ENCODE measurements around the gene SEMA6D.
"Not testable (repeated sequence)": the region's sequence is repeated elsewhere in the genome, so short reads cannot be mapped to it uniquely, and the experiment has no call there.

Gene SEMA6D

GRCh38 chr15:47718497-47719437 is 1.5 kb downstream of the SEMA6D start:
- DNase-seq = no peak

GRCh38 chr15:47719730-47720129 is 2.4 kb downstream of the SEMA6D start:
- no peak for DNase-seq

- no peak for DNase-seq
These were observed 3.2 kb downstream of the SEMA6D start for GRCh38 chr15:47720555-47720954.

- no peak for DNase-seq
These were observed 4.4 kb downstream of the SEMA6D start for GRCh38 chr15:47721676-47722075.

GRCh38 chr15:47724346-47724745 is 7.0 kb downstream of the SEMA6D start:
- DNase-seq = no peak

GRCh38 chr15:47725051-47725450 is 7.7 kb downstream of the SEMA6D start:
- no peak for DNase-seq

- DNase-seq = no peak
These were observed 8.6 kb downstream of the SEMA6D start for GRCh38 chr15:47725906-47726305.

- no peak for DNase-seq
These were observed 9.1 kb downstream of the SEMA6D start for GRCh38 chr15:47726399-47726823.

- DNase-seq = no peak
These were observed 9.8 kb downstream of the SEMA6D start for GRCh38 chr15:47727137-47727536.

- DNase-seq = no peak
These were observed 10.4 kb downstream of the SEMA6D start for GRCh38 chr15:47727676-47728075.

- no peak for DNase-seq
These were observed 11.1 kb downstream of the SEMA6D start for GRCh38 chr15:47728426-47728825.

GRCh38 chr15:47728886-47729285 is 11.6 kb downstream of the SEMA6D start:
- no peak for DNase-seq

- DNase-seq = no peak
These were observed 13.9 kb downstream of the SEMA6D start for GRCh38 chr15:47731230-47731629.

GRCh38 chr15:47732248-47732647 is 14.9 kb downstream of the SEMA6D start:
- DNase-seq = no peak

- no peak for DNase-seq
These were observed 15.8 kb downstream of the SEMA6D start for GRCh38 chr15:47733085-47733484.

GRCh38 chr15:47736143-47736786 is 19.0 kb downstream of the SEMA6D start:
- no peak for DNase-seq

- DNase-seq = no peak
These were observed 20.2 kb downstream of the SEMA6D start for GRCh38 chr15:47737477-47737876.

GRCh38 chr15:47738144-47738825 is 21.0 kb downstream of the SEMA6D start:
- DNase-seq = not testable (repeated sequence)

GRCh38 chr15:47741082-47741481 is 23.8 kb downstream of the SEMA6D start:
- DNase-seq = no peak

- no peak for DNase-seq
These were observed 24.6 kb downstream of the SEMA6D start for GRCh38 chr15:47741907-47742306.

GRCh38 chr15:47742334-47742733 is 25.0 kb downstream of the SEMA6D start:
- DNase-seq = no peak

- no peak for DNase-seq
These were observed 25.4 kb downstream of the SEMA6D start for GRCh38 chr15:47742742-47743141.

- no peak for DNase-seq
These were observed 26.1 kb downstream of the SEMA6D start for GRCh38 chr15:47743385-47743784.

GRCh38 chr15:47743886-47744285 is 26.6 kb downstream of the SEMA6D start:
- no peak for DNase-seq

Data from AML-193 (cell line).